HG03108 (cell line): ENCODE results near the gene ZNF628.
A peak's percentile ranks its signal among the peaks of the same experiment; 100 is the strongest.
"Not testable (repeated sequence)": the region's sequence is repeated elsewhere in the genome, so short reads cannot be mapped to it uniquely, and the experiment has no call there.

ENCODE experiments used
- ATAC-seq: cut with Tn5 transposase; IDR thresholded peaks from one replicate; pipeline ENCODE4 v1.9.1; 2021; ENCODE audit warnings: moderate library complexity; ENCODE audit not compliant: unreplicated experiment

The ZNF628 gene

DNA sequence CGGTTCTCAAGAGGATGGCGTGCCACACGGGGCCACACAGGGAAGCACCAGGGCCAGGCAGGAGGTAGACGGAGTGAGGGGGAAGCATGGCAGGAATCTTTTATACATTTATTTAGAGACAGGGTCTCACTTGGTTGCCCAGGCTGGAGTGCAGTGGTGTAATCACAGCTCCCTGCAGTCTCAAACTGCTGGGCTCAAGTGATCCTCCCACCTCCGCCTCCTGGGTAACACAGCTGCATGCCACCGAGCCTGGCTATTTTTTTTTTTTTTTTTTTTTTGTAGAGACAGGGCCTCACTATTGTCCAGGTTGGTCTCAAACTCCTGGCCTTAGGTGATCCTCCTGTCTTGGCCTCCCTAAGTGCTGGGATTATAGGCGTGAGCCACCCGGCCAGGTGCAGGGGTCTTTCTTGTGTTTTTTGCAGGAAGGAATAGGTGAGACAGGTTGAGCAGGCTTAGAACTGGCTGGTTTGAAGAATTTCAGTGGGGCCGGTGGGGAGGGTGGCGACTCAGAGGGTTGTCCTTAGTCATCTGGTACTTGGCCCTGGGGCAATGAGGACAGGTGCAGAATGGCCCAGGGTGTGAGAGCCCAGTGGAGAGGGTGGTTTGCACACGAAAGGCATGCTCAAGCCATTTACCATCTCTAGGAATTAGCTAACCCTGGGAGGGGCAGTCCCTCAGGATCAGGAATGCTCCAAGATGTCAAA lies 19.4 kb downstream of the ZNF628 start:
- no peak for ATAC-seq

DNA sequence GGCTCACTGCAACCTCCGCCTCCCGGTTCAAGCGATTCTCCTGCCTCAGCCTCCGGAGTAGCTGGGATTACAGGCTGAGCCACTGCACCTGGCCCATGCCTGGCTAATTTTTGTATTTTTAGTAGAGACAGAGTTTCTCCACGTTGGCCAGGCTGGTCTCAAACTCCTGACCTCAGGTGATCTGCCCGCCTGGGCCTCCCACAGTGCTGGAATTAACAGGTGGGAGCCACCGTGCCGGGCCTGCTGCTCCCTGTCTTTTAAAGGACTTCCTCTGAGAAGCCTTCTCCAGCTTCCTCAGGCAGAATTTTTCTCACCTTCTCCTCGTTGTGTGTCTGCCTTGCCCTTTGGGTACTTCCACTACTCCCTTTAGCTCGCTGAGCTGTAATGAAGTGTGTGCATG lies 20.4 kb downstream of the ZNF628 start:
- ATAC-seq, result not testable (repeated sequence)

DNA sequence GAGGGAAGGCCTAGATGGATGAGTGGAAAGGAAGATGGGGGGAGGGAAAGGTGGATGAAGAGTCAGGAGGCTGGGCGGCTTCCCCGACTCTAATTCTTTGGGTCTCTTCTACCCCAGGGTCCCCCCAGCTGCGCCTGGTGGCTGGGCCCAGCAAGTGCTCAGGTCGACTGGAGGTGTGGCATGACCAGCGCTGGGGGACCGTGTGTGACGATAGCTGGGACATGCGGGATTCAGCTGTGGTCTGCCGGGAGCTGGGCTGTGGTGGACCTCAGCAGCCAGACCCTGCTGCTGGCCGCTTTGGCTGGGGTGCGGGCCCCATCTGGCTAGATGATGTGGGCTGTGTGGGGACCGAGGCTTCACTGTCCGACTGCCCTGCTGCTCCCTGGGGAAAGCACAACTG lies 21.3 kb downstream of the ZNF628 start:
- no peak for ATAC-seq

DNA sequence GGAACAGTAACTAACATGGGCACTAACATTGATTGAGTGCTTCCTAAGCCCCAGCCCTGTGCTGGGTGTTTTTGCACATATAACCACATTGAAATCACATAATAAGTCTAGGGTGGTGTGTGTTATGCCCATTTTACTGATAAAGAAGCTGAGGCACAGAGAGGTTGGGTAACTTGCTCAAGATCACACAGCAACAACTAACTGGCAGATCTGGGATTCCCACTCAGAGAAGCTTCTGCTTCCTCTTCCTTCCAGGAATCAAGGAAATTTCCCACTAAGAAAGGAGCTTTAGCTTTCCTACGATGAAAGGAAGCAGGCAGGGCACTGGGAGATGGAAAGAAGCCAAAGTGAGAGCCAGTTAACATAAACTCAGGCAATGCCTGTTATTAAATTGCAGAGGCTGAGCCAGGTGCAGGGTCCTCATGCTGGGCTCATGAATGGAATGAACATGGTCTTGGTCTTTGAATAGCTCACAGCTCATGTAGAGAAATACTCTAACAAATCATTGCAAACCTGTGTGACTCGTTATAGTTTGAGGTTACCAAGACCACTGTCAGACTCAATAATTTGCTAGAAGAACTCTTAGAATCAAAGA lies 21.9 kb downstream of the ZNF628 start:
- ATAC-seq, result no peak

DNA sequence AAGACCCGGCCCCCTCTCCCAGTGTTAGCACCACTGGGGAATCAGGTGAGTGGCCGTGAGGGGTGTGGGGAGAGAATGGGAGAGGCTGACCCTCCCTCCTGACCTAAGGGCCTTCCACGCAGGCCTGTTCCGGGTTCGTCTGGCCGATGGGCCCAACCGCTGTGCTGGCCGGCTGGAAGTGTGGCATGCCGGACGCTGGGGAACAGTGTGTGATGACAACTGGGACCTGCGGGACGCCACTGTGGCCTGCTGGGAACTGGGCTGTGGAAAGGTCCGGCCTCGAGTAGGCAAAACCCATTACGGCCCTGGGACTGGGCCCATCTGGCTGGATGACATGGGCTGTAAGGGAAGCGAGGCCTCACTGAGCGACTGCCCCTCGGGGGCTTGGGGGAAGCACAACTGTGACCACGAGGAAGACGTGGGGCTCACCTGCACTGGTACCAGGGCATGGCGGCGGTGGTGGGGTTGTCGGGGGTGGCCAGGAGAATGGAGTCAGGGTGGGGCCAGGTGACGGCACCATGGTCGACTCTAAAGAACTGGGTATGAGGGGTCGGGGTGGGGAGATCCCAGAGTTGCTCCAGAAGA lies 24.0 kb downstream of the ZNF628 start:
- no peak for ATAC-seq

DNA sequence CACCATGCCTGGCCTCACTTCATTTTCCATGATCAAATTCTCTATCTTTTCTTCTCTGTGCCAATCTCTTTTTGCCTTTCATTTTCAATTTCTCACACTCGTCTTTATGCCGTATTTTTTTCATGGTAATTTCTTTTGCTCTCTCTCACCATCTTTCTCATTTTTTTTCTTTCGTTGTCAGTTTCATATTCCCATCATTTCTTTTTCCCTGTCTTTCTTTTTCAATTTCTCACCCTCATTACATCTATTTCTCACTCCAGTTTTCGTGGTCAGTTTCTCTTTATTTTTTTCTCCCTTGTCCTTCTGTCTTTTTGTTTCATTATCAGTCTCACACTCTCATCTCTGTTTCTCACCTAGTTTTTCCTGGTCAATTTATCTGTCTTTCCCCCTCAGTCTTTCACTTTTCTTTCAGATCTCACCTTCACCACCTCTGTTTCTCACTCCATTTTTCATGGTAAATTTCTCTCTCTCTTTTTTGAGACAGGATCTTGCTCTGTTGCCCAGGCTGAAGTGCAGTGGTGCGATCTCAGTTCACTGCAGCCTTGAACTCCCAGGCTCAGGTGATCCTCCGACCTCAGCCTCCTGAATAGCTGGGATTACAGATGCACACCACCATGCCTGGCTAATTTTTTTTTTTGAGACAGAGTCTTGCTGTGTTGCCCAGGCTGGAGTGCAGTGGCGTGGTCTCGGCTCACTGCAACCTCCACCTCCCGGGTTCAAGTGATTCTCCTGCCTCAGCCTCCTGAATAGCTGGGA lies 26.0 kb downstream of the ZNF628 start:
- ATAC-seq, result no peak

DNA sequence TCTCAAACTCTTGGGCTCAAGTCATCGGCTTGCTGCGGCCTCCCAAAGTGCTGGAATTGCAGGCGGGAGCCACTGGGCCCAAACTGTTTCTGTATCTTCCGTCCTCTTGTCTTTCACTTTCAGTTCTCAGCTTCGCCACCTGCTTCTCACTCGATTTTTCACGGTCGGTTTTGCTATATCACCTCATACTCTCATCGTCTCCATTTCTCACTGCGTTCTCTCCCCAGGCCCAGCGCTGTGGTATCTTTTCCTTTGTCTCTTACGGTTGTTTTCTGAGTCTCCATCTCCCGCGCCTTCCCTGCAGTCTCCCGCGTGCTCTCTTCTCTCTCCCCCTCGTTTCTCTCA lies 26.7 kb downstream of the ZNF628 start:
- ATAC-seq, result no peak

DNA sequence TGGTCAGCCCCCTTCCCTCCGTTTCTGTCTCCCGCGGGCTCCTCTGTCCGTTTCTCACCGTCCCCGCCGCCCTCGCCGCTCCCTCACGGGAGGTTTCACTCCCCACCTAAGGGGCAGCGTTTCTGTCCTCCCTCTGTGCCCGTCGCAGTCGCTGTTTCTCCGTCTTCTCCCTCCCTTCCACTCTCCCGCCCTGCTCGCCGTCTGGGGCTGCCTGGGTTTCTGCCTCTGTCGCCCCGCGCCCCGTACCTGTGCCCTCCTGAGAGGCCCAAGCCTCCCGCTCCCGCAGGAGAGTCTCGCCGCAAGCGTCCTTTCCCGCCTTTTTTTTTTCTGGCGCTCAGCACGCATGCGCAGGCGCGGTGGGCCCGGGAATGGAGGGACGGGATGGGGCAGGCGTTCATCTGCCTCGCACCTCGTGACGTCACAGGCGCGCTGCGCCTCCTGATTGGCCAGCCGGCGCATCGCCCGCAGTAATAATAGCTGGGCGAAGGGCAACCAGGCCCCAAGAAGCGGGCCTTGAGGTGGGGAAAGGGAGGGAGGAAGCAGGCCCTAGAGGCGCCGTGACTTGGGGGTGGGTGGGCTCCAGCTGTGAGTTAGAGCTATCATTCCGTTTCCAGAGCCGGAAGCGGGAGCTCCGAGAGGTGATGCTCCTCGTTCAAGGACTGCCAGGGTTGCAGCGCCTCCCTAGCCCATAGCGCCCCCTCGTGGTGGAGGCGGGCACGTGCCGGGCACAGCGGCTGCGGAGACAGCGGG lies 27.3 kb downstream of the ZNF628 start:
- ATAC-seq, result peak; percentile 90

DNA sequence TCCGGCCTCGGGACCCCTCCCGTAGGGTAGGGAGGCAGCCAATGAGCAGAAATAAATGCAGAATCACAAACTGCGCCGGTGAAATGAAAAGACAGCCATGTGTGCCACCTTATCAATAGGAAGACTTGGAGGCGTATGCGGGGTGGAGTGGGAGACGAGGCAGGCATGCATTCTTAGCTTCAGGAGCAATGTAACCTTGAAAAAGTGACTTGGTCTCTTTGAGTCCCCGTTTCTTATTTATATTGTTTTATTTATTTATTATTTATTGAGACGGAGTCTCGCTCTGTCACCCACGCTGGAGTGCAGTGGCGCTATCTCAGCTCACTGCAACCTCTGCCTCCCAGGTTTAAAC lies 27.8 kb downstream of the ZNF628 start:
- no peak for ATAC-seq

DNA sequence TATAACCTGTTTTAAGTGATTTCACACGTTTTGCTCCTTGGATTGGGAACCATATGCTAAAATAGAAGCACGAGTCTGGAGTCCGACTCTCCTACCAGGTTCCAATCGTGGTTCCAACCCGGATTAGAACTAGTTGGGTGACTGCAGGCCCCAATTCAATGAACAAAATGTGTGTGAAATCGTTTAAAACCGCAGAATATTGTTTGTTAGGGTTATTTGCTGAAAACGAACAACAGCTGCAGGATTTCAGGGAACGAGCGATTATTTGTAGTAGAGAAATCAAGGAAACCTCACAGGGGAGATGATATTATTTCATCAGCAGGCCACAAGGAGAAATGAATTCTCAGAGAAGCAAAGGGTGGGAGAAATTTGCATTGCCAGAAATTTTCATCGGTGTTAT lies 28.6 kb downstream of the ZNF628 start:
- no peak for ATAC-seq

DNA sequence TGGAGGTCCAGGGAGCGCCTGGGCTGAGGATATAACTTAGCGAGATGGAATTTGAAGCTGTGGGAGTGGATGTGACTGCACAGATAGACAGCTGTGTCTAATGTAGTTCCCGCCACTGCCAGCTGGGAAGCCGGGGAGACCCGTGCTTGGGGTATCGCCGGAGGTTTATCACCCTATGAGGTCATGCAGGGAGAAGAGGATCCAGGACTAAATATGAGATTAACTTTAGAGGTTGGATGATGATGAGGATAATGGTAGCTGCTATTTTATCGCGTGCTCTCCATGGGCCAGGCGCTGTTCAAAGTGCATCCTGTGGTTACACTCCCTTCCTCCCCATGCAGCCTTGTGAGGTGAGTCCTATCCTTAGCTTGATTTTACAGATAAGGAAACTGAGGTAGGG lies 31.7 kb downstream of the ZNF628 start:
- no peak for ATAC-seq

DNA sequence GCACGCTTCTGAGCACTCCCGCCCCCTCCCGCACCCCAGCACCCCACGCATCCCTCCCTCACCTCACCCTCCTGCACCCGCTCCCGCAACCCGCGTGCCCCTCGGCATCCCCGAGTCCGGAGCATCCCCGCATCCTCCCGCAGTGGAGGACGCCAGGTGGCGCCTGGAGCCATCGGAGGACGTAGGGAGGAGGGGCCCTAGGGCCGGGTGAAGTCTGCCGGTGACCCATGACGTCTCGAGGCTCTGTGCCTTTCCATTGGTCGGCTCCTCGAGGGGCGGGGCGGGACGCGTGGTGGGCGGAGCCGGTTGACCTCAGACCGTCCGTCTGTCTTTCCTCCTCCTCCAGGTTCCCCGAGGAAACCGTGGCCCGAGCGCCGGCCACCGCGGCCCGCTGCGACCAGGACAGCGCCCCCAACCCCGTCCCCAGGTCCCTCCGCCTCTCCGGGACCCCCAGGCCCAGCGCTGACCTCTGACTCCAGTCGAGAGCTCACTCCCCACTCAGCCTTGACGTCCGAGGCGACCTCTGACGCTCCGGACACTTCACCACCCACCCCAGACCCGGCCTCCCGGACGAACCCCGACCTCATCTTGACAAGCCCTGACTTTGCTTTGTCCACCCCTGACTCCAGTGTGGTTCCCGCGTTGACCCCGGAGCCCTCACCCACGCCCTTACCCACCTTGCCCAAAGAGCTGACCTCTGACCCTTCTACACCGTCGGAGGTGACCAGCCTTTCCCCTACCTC lies 40.6 kb downstream of the ZNF628 start:
- peak; percentile 98 for ATAC-seq

DNA sequence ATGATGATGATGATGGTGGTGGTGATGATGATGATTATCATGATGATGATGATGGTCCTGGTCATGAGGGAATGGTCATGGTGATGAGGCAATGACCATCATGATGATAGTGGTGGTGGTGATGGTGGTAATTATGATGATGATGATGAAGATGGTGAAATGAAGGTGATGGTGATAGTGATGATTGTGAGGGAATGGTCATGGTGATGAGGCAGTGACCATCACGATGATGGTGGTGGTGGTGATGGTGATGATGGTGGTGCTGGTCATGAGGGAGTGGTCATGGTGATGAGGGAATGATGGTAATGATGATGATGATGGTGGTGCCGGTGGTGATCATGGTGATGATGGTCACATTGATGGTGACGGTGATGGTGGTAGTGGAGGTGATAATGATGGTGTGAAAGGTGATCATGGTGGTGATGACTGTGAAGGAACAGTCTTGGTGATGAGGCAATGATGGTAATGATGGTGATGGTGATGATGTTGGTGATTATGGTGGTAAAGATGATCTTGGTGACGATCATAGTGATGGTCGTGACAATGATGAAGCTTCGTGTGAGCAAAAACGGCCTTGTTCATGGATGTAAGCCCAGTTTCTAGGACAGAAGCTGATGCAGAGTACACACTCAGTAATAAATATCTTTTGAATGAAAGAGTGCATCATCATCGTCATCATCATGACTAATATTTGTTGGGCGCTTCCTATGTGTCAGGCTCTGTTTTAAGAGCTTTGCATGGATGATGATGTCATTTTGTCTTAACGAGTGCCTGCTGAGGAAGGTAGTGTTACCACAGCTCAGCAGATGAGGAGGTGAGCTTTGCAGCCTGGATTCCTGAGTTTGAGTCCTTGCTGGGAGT lies 43.3 kb downstream of the ZNF628 start:
- ATAC-seq, result no peak

DNA sequence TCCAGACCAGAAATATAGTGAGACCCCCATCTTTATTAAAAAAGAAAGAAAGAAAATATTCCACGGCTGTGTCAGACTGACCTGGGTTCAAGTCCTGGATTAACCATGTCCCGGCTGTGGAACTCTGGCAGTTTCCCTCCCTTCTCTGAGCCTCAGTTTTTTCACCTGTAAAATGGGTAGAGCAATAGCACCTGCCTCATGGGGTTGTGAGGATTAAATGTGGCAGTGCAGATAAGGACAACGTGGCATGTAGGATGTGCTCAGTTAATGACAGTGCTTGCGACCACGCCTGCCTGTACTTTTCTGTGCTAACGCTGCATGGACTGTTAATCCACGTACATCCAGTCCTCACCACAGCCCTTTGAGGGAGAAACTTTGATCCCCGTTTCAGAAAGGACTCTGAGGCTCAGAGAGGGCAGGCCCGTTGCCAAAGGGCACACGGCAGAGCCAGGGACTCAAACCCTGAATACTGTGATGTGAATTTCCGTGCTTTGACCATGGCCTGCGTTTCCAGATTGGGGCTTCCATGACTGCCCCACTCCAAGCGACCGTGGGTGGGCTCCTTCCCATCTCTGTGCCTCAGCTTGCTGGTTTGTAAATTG lies 44.4 kb downstream of the ZNF628 start:
- ATAC-seq, result no peak

DNA sequence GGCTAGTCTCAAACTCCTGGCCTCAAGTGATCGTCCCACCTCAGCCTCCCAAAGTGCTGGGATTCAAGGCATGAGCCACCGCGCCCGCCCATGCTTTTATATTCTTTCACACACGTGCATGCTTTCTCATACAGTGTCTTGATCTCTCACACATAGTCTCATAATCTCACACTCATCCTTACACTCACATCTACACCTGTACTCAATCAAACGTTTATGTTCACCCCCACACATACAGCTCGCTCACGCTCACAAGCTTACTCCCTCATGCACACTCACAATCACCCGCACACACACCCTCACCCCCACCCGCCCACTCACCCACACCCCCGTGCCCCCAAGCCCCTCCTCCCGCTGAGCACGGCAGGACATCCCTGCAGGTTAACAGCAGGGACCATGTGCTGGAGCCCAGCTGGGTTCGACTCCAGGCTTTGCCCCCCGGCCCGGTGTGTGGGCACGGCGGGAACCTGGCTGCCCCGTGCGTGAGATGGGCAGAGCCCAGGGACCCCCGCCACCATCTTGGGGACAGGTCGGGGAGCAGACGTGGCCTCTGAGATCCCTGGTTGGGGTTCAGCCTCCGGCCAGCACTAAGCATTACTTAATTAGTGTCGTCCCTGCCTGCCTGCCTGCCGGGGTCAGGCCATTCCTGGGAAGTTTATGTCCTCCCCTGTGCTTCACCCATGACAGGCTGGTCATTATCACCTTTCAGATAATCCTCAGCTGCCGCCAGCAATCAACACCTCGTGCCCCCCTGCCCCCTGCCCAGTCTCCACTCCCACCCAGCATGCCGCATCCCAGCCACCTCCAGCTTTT lies 49.1 kb downstream of the ZNF628 start:
- no peak for ATAC-seq

DNA sequence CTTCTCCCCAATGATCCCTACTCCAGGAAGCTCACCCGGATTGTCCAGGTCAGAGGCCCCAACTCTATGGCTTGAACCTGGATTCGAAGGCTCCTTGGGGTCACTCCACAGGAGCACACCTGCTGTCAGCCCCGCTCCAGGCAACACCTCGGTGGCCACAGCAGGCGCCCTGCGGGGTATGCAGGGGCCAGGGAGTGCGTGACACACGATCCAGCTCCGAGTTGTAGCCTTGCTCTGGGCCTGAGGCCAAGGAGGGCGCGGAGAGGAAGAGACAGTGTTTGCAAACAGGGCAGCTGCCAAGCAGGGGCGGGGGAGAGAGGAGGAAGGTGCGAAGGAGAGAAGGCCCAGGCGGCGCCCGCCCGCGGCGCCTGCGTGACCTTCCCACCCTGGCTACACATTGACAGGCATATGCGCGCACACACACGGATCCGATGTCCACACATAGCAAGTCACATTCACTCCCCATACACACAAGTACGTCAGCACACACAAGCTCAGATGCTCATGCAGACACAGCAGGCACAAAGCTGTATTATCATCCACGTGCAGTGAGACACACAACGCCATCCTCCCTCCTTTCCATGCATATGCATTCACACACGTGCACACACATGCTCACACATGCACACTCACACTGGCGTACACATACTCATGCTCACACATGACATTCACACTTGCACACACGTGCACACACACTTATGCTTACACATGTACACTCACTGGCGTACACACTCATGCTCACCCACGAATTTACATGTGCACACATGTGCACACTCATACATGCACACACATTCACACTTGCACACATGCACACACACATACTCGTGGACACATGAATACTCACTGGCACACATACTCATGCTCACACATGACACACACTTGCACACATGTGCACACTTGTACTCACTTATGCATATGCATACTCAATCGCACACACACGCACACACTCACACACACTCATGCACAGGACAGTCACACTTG lies 50.1 kb downstream of the ZNF628 start:
- ATAC-seq, result no peak
